Measurements from ENCODE around the gene RNF167. TPM values are rescaled to one million over a fixed set of nuclear protein-coding genes. Genes with fewer than 3 reads are reported as not detected.

Gene RNF167
- total and polyA plus RNA-seq, 2 of the 4 experiments (the other 2 are of a cell fraction) = 13.1 to 79.5 TPM

GRCh38 chr17:4897785-4898184 lies 42.3 kb upstream of the RNF167 start:
- Histone ChIP-seq H3K9ac (ENCODE audit: low read depth, low read length) (no peak overlapping the region), H4K20me1 (ENCODE audit: insufficient read depth, low read length) (no peaks in the 10 kb centered on the region; the same call in 1 of the 2 replicates), H2AK5ac (ENCODE audit: low read depth, low read length) (no peak overlapping the region), H2BK20ac (ENCODE audit: low read depth, low read length) (no peak overlapping the region), H3K14ac (replicated peaks; ENCODE audit: low read depth, low read length) (no peak overlapping the region), H3K4me2 (ENCODE audit: low read depth, low read length) (no peak overlapping the region), H3K9me1 (ENCODE audit: insufficient read depth, low read length) (no peaks in the 10 kb centered on the region), H4K5ac (ENCODE audit: low read depth, low read length) (no peak overlapping the region), H3K56ac (ENCODE audit: extremely low read depth, insufficient read depth, low read length) (no peak overlapping the region), H3K9me3 (ENCODE audit: control insufficient read depth, insufficient read depth, low read length) (no peaks in the 10 kb centered on the region; the same call in 1 of the 2 replicates), H3K4ac (ENCODE audit: low read depth, low read length) (no peak overlapping the region), H3K18ac (ENCODE audit: low read depth, low read length) (no peak overlapping the region), H3K27ac (ENCODE audit: insufficient read depth, low read length) (no peak overlapping the region), H4K8ac (ENCODE audit: low read depth in 2 of 2, low read length in 2 of 2) (no peak overlapping the region), H4K91ac (ENCODE audit: insufficient read depth, low read depth, low read length) (no peak overlapping the region), H2BK15ac (ENCODE audit: low read depth, low read length) (no peak overlapping the region), H2AFZ (replicated peaks; ENCODE audit: low read length, poor library complexity) (no peak overlapping the region), H3K27me3 (ENCODE audit: control insufficient read depth, insufficient read depth, low read length) (no peaks in the 10 kb centered on the region; the same call in 1 of the 2 replicates), H3K4me1 (ENCODE audit: control insufficient read depth, insufficient read depth, low read length) (no peaks in the 10 kb centered on the region), H3K4me3 (ENCODE audit: insufficient read depth, low read depth, low read length) (no peak overlapping the region), H3K36me3 (ENCODE audit: control insufficient read depth, insufficient read depth, low read length) (peaks cover 46% of the 10 kb centered on the region), H2BK5ac (ENCODE audit: low read depth, low read length, poor library complexity, severe bottlenecking) (no peak overlapping the region), H2BK120ac (ENCODE audit: low read depth, low read length) (no peak overlapping the region), H2AK9ac (replicated peaks; ENCODE audit: low read depth, low read length, poor library complexity) (no peak overlapping the region), H3K79me1 (ENCODE audit: low read depth in 1 of 2, low read length in 2 of 2) (no peaks in the 10 kb centered on the region), H3K23ac (ENCODE audit: low read depth, low read length) (no peak overlapping the region)
- DNase-seq (no peak), ATAC-seq (ENCODE audit: low read depth) (no peak)
- CTCF ChIA-PET = no interaction called here
- BruUV-seq (replicated peaks) = no TSS peak
- no CpG with 5 or more reads among the region's 5 CpGs for WGBS, 2 experiments (ENCODE audit: extremely low coverage in 2 of 2, insufficient read length in 1 of 2)
- intact Hi-C loops (cut with micrococcal nuclease) (no loop called here), in situ Hi-C loops (cut with MboI; ENCODE audit: low sequenced_read_pairs) (no loop called here), dilution Hi-C loops (cut with HindIII; ENCODE audit: low sequenced_read_pairs, unreplicated experiment) (no loop called here)
- POLR2A ChIA-PET (ENCODE audit: unreplicated experiment) = no interaction called here
- TF ChIP-seq ELK1 (IDR thresholded peaks at IDR 0.05; ENCODE audit: borderline replicate concordance, low read depth, low read length) (no peak), USF2 (IDR thresholded peaks at IDR 0.05; ENCODE audit: low read depth, low read length) (no peak), MAFK (IDR thresholded peaks at IDR 0.05; ENCODE audit: low read depth, low read length) (no peak), RAD21 (IDR thresholded peaks at IDR 0.05; ENCODE audit: low read length) (no peak), POLR2A (IDR thresholded peaks at IDR 0.05; ENCODE audit: low read depth, low read length) (no peak), RCOR1 (IDR thresholded peaks at IDR 0.05; ENCODE audit: insufficient replicate concordance, low read length) (no peak), SMC3 (IDR thresholded peaks at IDR 0.05; ENCODE audit: low read depth, low read length) (no peak), RFX5 (IDR thresholded peaks at IDR 0.05; ENCODE audit: low read depth, low read length) (no peak), CEBPB (IDR thresholded peaks at IDR 0.05; ENCODE audit: low read depth, low read length) (no peak), BHLHE40 (IDR thresholded peaks at IDR 0.05; ENCODE audit: low read depth, low read length) (no peak), FOS (IDR thresholded peaks at IDR 0.05; ENCODE audit: low read depth, low read length) (no peak), CTCF (conservative IDR thresholded peaks at IDR 0.05; ENCODE audit: low read depth, low read length) (no peak), CHD1 (IDR thresholded peaks at IDR 0.05; ENCODE audit: low read depth, low read length) (no peak), MXI1 (IDR thresholded peaks at IDR 0.05; ENCODE audit: borderline replicate concordance, low read depth, low read length) (no peak), NFE2L2 (IDR thresholded peaks at IDR 0.05; ENCODE audit: low read depth, low read length) (no peak), MAZ (IDR thresholded peaks at IDR 0.05; ENCODE audit: borderline replicate concordance, low read depth, low read length) (no peak)
